ENCODE measurements around the gene EML1. TPM values are rescaled to one million over a fixed set of nuclear protein-coding genes. Genes with fewer than 3 reads are reported as not detected.

Gene EML1
- total RNA-seq, 1 experiment from 2014 or later, result 9.5 TPM

GRCh38 chr14:99958380-99958779 is 165.2 kb downstream of the EML1 start:
- TF ChIP-seq CTCF (IDR thresholded peaks at IDR 0.05; ENCODE audit: unreplicated experiment), result no peak
- Mint-ChIP-seq H3K4me1 (ENCODE audit: insufficient read depth, unreplicated experiment) (no peaks in the 10 kb centered on the region), H3K27ac (ENCODE audit: low read depth, unreplicated experiment) (no peak overlapping the region), H3K27me3 (ENCODE audit: insufficient read depth, unreplicated experiment) (peaks cover 38% of the 10 kb centered on the region), H3K4me3 (ENCODE audit: unreplicated experiment) (no peak overlapping the region), H3K9me3 (ENCODE audit: unreplicated experiment) (no peaks in the 10 kb centered on the region), H3K36me3 (ENCODE audit: insufficient read depth, unreplicated experiment) (peaks cover 6% of the 10 kb centered on the region)
- CTCF ChIA-PET, result interaction anchor here (0.7 to 1.0 kb wide), 2 partner anchors 38 to 144 kb away, joined by 3 to 4 read pairs; no protein-coding TSS in a partner anchor
- intact Hi-C loops (cut with micrococcal nuclease), result no loop called here
- BruUV-seq (replicated peaks), result no TSS peak
- no peak for DNase-seq (ENCODE audit: unreplicated experiment)
- POLR2A ChIA-PET, result no interaction called here

GRCh38 chr14:99961826-99962518 is 168.8 kb downstream of the EML1 start:
- DNase-seq (ENCODE audit: unreplicated experiment), result no peak
- intact Hi-C loops (cut with micrococcal nuclease), result no loop called here
- Mint-ChIP-seq H3K4me3 (ENCODE audit: unreplicated experiment) (no peak overlapping the region), H3K27me3 (ENCODE audit: insufficient read depth, unreplicated experiment) (peaks cover 27% of the 10 kb centered on the region), H3K4me1 (ENCODE audit: insufficient read depth, unreplicated experiment) (no peaks in the 10 kb centered on the region), H3K36me3 (ENCODE audit: insufficient read depth, unreplicated experiment) (no peaks in the 10 kb centered on the region), H3K9me3 (ENCODE audit: unreplicated experiment) (no peaks in the 10 kb centered on the region), H3K27ac (ENCODE audit: low read depth, unreplicated experiment) (no peak overlapping the region)
- ChIA-PET POLR2A (interaction anchor here (1.3 kb wide), 1 partner anchor 9 kb away, joined by 3 read pairs; no protein-coding TSS in a partner anchor), CTCF (no interaction called here)
- no TSS peak for BruUV-seq (replicated peaks)
- TF ChIP-seq CTCF (IDR thresholded peaks at IDR 0.05; ENCODE audit: unreplicated experiment), result no peak

- Mint-ChIP-seq H3K4me3 (ENCODE audit: unreplicated experiment) (no peak overlapping the region), H3K27ac (ENCODE audit: low read depth, unreplicated experiment) (no peak overlapping the region), H3K4me1 (ENCODE audit: insufficient read depth, unreplicated experiment) (no peaks in the 10 kb centered on the region), H3K9me3 (ENCODE audit: unreplicated experiment) (no peaks in the 10 kb centered on the region), H3K36me3 (ENCODE audit: insufficient read depth, unreplicated experiment) (peaks cover 6% of the 10 kb centered on the region), H3K27me3 (ENCODE audit: insufficient read depth, unreplicated experiment) (peaks cover 11% of the 10 kb centered on the region)
- POLR2A ChIA-PET, result no interaction called here
- TF ChIP-seq CTCF (IDR thresholded peaks at IDR 0.05; ENCODE audit: unreplicated experiment), result no peak
- CTCF ChIA-PET, result interaction anchor here (0.5 to 1.1 kb wide), 4 partner anchors 8 to 379 kb away, joined by 3 read pairs; partner anchors contain the start of gene CYP46A1
- DNase-seq (ENCODE audit: unreplicated experiment), result no peak
- intact Hi-C loops (cut with micrococcal nuclease), result no loop called here
- no TSS peak for BruUV-seq (replicated peaks)
These were observed 171.8 kb downstream of the EML1 start for GRCh38 chr14:99964979-99965378.

GRCh38 chr14:99966037-99966835 is 173.0 kb downstream of the EML1 start:
- Mint-ChIP-seq H3K27ac (ENCODE audit: low read depth, unreplicated experiment) (no peak overlapping the region), H3K9me3 (ENCODE audit: unreplicated experiment) (no peaks in the 10 kb centered on the region), H3K27me3 (ENCODE audit: insufficient read depth, unreplicated experiment) (no peaks in the 10 kb centered on the region), H3K36me3 (ENCODE audit: insufficient read depth, unreplicated experiment) (peaks cover 6% of the 10 kb centered on the region), H3K4me3 (ENCODE audit: unreplicated experiment) (no peak overlapping the region), H3K4me1 (ENCODE audit: insufficient read depth, unreplicated experiment) (no peaks in the 10 kb centered on the region)
- ChIA-PET POLR2A (interaction anchor here (0.6 kb wide), 1 partner anchor 184 kb away, joined by 3 read pairs; no protein-coding TSS in a partner anchor), CTCF (interaction anchor here (0.8 to 1.1 kb wide), 3 partner anchors 16 to 282 kb away, joined by 3 to 5 read pairs (median 3); partner anchors contain the start of gene CYP46A1)
- no TSS peak for BruUV-seq (replicated peaks)
- DNase-seq (ENCODE audit: unreplicated experiment), result no peak
- no peak for TF ChIP-seq CTCF (IDR thresholded peaks at IDR 0.05; ENCODE audit: unreplicated experiment)
- intact Hi-C loops (cut with micrococcal nuclease), result no loop called here

All from MCF 10A (cell line).